Uterus (tissue), 4 donors: Measurements from ENCODE around the gene ATXN10. TPM values are rescaled to one million over a fixed set of nuclear protein-coding genes. Genes with fewer than 3 reads are reported as not detected.

Experiments used
- DNase-seq, 2 donors: peaks; one replicate each; pipeline ENCODE4 v3.0.0-alpha.2; 2019 to 2020
- H3K27ac ChIP-seq, 2 donors: fragments of 200-600 bp; sonication (generic); 1 replicate in 1 of 2; 2 replicates in 1 of 2; pipeline ENCODE4 v1.5.1; 2016 to 2018
- H3K27me3 ChIP-seq, 2 donors: fragments of 200-600 bp; sonication (generic); one replicate each; pipeline ENCODE4 v1.5.1; 2018 to 2019; ENCODE audit warnings: control low read depth in 1 of 2
- H3K36me3 ChIP-seq, 2 donors: fragments of 200-600 bp; sonication (generic); one replicate each; pipeline ENCODE4 v1.5.1; 2019; ENCODE audit warnings: control low read depth in 1 of 2
- H3K4me1 ChIP-seq, 2 donors: fragments of 200-600 bp; sonication (generic); one replicate each; pipeline ENCODE4 v1.5.1; 2018 to 2019; ENCODE audit warnings: control low read depth in 1 of 2
- H3K4me3 ChIP-seq, 2 donors: fragments of 200-600 bp; sonication (generic); 1 replicate in 1 of 2; 2 replicates in 1 of 2; pipeline ENCODE4 v1.5.1; 2018 to 2019; ENCODE audit warnings: mild to moderate bottlenecking in 1 of 2
- H3K9me3 ChIP-seq, 2 donors: fragments of 200-600 bp; sonication (generic); one replicate each; pipeline ENCODE4 v1.5.1; 2019; ENCODE audit warnings: control low read depth in 1 of 2
- POLR2A ChIP-seq, 2 donors: fragments of 450-650 bp; IDR thresholded peaks; one replicate each; pipeline ENCODE4 v1.6.1; 2016; ENCODE audit warnings: antibody characterized with exemption in 2 of 2, mild to moderate bottlenecking in 1 of 2, moderate library complexity in 1 of 2
- intact Hi-C: fragments of 100-400 bp; cut with DNase I; formaldehyde crosslinking; loops from one replicate; pipeline ENCODE4 v1.15.1; 2023; ENCODE audit warnings: low total_unique reads
- microRNA-seq: library from miRNA; unstranded; fragments of <30 nt; microRNA quantifications from one replicate; pipeline ENCODE4, GENCODE V29; 2016; ENCODE audit warnings: borderline microRNAs expressed, borderline replicate concordance
- small RNA-seq: library from RNA; depleted of rRNA; stranded (forward); fragments of <200 nt; gene quantifications from one replicate; pipeline ENCODE3, GENCODE V24; 2016
- total RNA-seq, 4 donors: library from RNA; depleted of rRNA in 3 of 4; stranded (reverse); fragments of >200 nt in 3 of 4; gene quantifications; one replicate each; pipeline versions ENCODE4 v1.1.0 to v1.2.4, GENCODE V29; 2014 to 2023
- TF ChIP-seq, protein P1 (sequence below), 4 experiments: fragments of 200-600 bp in 2 of 4; fragments of 450-650 bp in 2 of 4; sonication (generic) in 2 of 4; IDR thresholded peaks; one replicate each; pipeline ENCODE4 v1.5.1; 2016 to 2019; ENCODE audit warnings: antibody characterized with exemption in 4 of 4, mild to moderate bottlenecking in 2 of 4, moderate library complexity in 1 of 4
- donor health status: DM: yes; HTN: yes; CAD: no.

ATXN10 gene
- total RNA-seq, 4 donors from 2014 or later, result 251 to 258 (median 253) TPM

DNA sequence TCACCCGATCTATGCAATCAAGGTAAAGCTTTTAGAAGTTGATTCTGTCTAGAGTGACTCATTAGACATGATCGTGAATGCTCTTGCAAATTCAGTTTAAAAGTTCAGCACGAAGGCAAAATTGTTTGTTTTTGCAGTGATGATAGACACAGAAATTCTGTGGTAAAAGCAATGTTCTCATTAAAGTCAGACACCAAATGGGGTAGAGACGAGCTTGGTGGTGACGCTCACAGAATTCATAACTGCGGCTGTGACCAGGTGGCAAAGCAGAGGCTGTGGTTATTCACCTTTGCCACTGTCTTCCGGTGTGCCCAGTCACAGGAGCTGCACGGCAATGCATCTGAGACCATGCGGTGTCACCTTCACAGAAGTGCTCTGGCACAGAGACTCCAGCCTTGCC, 221.9 kb downstream of the ATXN10 start:
- DNase-seq, result no peak
- no peaks in the 10 kb centered on the region for H3K9me3 ChIP-seq
- TF ChIP-seq, protein P1, sequence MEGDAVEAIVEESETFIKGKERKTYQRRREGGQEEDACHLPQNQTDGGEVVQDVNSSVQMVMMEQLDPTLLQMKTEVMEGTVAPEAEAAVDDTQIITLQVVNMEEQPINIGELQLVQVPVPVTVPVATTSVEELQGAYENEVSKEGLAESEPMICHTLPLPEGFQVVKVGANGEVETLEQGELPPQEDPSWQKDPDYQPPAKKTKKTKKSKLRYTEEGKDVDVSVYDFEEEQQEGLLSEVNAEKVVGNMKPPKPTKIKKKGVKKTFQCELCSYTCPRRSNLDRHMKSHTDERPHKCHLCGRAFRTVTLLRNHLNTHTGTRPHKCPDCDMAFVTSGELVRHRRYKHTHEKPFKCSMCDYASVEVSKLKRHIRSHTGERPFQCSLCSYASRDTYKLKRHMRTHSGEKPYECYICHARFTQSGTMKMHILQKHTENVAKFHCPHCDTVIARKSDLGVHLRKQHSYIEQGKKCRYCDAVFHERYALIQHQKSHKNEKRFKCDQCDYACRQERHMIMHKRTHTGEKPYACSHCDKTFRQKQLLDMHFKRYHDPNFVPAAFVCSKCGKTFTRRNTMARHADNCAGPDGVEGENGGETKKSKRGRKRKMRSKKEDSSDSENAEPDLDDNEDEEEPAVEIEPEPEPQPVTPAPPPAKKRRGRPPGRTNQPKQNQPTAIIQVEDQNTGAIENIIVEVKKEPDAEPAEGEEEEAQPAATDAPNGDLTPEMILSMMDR (IDR thresholded peaks at IDR 0.05), result no peak
- TF ChIP-seq POLR2A (IDR thresholded peaks at IDR 0.05), result no peak
- H3K4me1 ChIP-seq, result no peaks in the 10 kb centered on the region
- intact Hi-C loops, result no loop called here
- H3K4me3 ChIP-seq, result no peak overlapping the region
- peaks cover 0 to 15% of the 10 kb centered on the region in 2 donors for H3K27me3 ChIP-seq
- H3K36me3 ChIP-seq, result no peaks in the 10 kb centered on the region
- H3K27ac ChIP-seq, result no peak overlapping the region

Small RNA genes lying within 50 kb of the gene (microRNA-seq; reads per million reads assigned to microRNA genes)
- not detected for gene MIR4762

Small RNA genes lying within 50 kb of the gene (small RNA-seq; reads per million reads assigned to genes)
- not detected for gene MIR4762
- not detected for gene RNU6-1161P

Other genes starting within 250 kb of the ATXN10 start
- gene FBLN1, start 169.0 kb upstream of the ATXN10 start, total RNA-seq, result 100 to 1,000 TPM; 388 to 644 (median 479) TPM